ENCODE measurements around the gene PPP1R3G.
"Not testable (repeated sequence)": the region's sequence is repeated elsewhere in the genome, so short reads cannot be mapped to it uniquely, and the experiment has no call there.

Gene PPP1R3G

GRCh38 chr6:5120011-5120410 lies 34.9 kb downstream of the PPP1R3G start:
- no peak for DNase-seq (ENCODE audit: low spot score)

- not testable (repeated sequence) for DNase-seq (ENCODE audit: low spot score)
These were observed 35.4 kb downstream of the PPP1R3G start for GRCh38 chr6:5120543-5120942.

DNA sequence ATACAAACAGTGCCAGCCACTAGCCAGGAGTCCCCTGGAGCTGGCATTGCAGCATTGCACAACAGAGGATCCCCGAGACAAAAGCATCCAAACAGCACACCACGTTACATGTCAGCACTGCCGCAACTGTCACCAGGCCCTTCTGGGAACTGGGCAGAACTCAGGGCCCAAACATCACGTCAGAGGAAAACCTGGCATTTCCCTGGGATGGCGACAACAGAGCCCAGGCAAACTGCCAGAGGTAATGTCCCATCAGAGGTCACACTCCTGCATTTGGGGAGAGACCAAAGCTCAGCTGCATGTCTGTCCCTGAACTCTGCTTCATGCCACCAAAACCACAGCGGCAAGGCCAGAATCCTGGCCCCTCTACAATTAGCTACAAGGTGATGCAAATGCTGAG lies 36.3 kb downstream of the PPP1R3G start:
- DNase-seq (ENCODE audit: low spot score): no peak

DNA sequence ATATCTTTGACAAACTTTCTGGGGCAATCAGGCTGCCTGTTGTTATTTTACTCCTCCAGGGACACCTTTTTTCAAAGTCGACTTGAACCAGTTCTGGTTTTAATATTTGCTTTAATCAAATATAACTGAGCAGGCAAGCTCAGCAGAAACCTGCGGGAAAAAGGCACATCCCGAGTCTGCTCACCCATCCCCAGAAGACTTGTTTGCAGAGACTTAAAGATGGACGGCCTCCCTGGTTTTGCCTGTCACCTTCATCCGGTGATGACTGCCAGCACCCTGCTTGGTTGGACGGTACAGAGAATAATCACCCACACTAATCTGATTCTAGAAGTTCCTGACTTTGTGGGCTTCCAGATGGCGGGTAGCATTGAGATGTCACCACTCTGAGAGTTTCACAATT lies 36.8 kb downstream of the PPP1R3G start:
- no peak for DNase-seq (ENCODE audit: low spot score)

- no peak for DNase-seq (ENCODE audit: low spot score)
These were observed 37.5 kb downstream of the PPP1R3G start for GRCh38 chr6:5122504-5123112.

DNA sequence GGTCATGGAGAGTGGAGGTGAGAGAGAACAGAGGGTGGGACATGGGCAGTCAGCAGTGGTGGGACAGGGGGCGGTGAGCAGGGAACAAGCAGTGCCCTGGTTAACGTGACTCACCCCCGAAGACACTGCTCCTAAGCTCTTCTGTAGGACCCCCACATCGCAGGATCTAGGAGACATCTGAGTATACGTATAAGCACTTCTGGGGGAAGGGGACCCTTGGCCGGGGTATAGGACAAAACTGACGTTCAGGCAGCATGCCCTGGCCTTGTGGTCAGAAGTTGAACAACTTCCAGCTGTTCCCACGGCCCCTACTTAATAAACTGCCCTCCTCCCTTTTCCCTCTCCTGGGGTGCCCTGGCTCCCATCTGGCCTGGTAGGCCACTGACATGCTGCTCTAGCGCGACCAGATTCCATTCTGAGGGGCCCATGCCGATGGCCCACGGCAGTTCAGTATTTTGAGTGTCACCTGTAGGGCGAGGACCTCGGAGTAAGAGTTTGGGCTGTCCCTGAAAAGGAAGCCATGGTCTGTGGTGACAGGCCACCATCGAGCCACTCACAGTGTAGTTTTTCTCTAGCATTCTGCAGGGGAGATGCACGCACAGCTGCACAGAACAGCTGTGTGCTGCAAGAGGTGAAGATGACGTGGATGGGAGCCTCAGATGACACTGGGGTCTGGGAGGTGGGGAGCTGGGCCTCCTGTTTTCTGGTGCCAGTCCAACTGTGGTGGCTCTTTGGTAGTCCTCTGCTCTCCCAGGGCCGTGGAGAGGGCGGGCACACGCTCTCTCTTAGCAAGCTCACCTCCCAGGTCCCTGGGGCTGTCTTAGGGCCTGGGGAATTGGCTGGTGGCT lies 38.4 kb downstream of the PPP1R3G start:
- DNase-seq (ENCODE audit: low spot score): no peak

DNA sequence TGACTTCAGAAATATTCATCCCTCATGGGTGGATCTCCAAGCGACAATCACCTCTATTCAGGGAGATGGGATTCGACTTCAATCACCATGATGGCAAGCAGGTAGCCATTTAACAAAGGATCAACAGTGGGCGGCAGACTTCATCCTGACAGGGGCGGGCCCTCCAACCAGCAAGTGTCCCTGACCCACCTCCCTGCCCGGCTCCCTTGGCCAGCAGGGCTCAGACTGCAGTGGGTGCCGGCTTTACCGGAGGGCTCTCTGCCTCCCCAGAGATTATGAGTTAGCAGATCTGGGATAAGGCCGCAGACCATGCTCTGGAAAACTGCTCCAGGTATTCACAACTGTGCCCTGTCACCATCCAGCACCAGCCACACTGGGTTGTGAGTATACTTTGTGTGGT lies 39.4 kb downstream of the PPP1R3G start:
- DNase-seq (ENCODE audit: low spot score): no peak

GRCh38 chr6:5125152-5126006 lies 40.2 kb downstream of the PPP1R3G start:
- DNase-seq (ENCODE audit: low spot score): no peak

- no peak for DNase-seq (ENCODE audit: low spot score)
These were observed 41.1 kb downstream of the PPP1R3G start for GRCh38 chr6:5126214-5126613.

GRCh38 chr6:5127106-5127687 lies 42.1 kb downstream of the PPP1R3G start:
- no peak for DNase-seq (ENCODE audit: low spot score)

DNA sequence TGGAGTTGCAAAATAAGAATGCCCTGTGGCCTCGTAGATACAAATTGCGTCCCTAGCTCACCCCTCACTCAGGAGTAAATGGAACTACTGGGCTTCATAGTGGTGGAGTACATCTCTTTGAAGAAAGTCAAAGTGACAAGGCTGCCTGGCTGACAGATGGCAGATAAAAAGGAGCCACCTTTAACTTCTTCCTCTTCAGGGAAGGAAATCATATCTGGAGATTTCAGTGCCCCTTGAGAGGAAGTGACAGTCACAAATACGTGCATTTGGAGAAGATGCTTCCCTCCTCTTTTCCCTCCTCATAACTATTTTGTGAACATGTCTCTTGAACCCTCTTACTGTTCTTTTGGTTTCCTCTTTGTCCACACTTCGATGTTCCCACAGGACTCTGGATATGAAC lies 43.2 kb downstream of the PPP1R3G start:
- DNase-seq (ENCODE audit: low spot score): no peak

GRCh38 chr6:5130135-5130866 lies 45.2 kb downstream of the PPP1R3G start:
- no peak for DNase-seq (ENCODE audit: low spot score)

GRCh38 chr6:5132731-5133130 lies 47.6 kb downstream of the PPP1R3G start:
- DNase-seq (ENCODE audit: low spot score): no peak

DNA sequence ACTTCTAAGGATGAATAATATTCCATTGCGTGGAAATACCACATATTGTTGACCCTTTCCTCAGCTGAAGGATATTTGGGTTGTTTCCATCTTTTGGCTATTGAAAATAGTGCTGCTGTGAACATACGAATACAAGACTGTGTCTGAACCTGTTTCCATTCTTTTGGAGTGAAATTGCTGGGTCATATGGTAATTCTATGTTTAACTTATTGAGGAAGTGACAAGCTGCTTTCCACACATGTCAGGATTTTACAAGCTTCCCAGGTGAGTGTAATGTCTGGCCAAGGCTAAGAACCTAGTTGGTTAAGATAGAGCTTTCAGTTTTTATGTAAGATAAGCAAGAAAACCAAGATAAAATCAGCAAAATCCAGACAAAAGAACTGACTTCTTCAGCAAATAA lies 48.8 kb downstream of the PPP1R3G start:
- DNase-seq (ENCODE audit: low spot score): no peak

GRCh38 chr6:5135788-5136376 lies 50.7 kb downstream of the PPP1R3G start:
- DNase-seq (ENCODE audit: low spot score): peak; percentile 33

GRCh38 chr6:5136851-5137250 lies 51.7 kb downstream of the PPP1R3G start:
- DNase-seq (ENCODE audit: low spot score): no peak

All from iPS-NIHi11 (cell line).